ENCODE measurements around the gene TAP1. TPM values are rescaled to one million over a fixed set of nuclear protein-coding genes. Genes with fewer than 3 reads are reported as not detected.

The TAP1 gene
- total RNA-seq, 1 experiment from 2014 or later = 33.4 TPM

- in situ Hi-C loops (cut with HindIII; ENCODE audit: low sequenced_read_pairs) = no loop called here
- DNase-seq (ENCODE audit: low spot score) = no peak
Measured at GRCh38 chr6:32843331-32843978, 10.0 kb downstream of the TAP1 start.

GRCh38 chr6:32842690-32843089 is 10.8 kb downstream of the TAP1 start:
- no peak for DNase-seq (ENCODE audit: low spot score)
- in situ Hi-C loops (cut with HindIII; ENCODE audit: low sequenced_read_pairs) = no loop called here

GRCh38 chr6:32842021-32842650 is 11.4 kb downstream of the TAP1 start:
- in situ Hi-C loops (cut with HindIII; ENCODE audit: low sequenced_read_pairs) = no loop called here
- no peak for DNase-seq (ENCODE audit: low spot score)

GRCh38 chr6:32840604-32841246 is 12.8 kb downstream of the TAP1 start:
- no peak for DNase-seq (ENCODE audit: low spot score)
- in situ Hi-C loops (cut with HindIII; ENCODE audit: low sequenced_read_pairs) = no loop called here

- no peak for DNase-seq (ENCODE audit: low spot score)
- in situ Hi-C loops (cut with HindIII; ENCODE audit: low sequenced_read_pairs) = no loop called here
Measured at GRCh38 chr6:32839356-32839755, 14.1 kb downstream of the TAP1 start.

- DNase-seq (ENCODE audit: low spot score) = peak; percentile 90
- in situ Hi-C loops (cut with HindIII; ENCODE audit: low sequenced_read_pairs) = no loop called here
Measured at GRCh38 chr6:32838114-32838958, 15.2 kb downstream of the TAP1 start, which contains the start of gene TAP2. TSS of gene TAP2 (minus strand) at chr6:32838739. CDS start at chr6:32838233, 506 bp downstream.

GRCh38 chr6:32837651-32838113 is 15.8 kb downstream of the TAP1 start:
- DNase-seq (ENCODE audit: low spot score) = peak; percentile 18
- in situ Hi-C loops (cut with HindIII; ENCODE audit: low sequenced_read_pairs) = no loop called here

- in situ Hi-C loops (cut with HindIII; ENCODE audit: low sequenced_read_pairs) = no loop called here
- no peak for DNase-seq (ENCODE audit: low spot score)
Measured at GRCh38 chr6:32836873-32837272, 16.6 kb downstream of the TAP1 start.

- DNase-seq (ENCODE audit: low spot score) = no peak
- in situ Hi-C loops (cut with HindIII; ENCODE audit: low sequenced_read_pairs) = no loop called here
Measured at GRCh38 chr6:32835167-32835893, 18.2 kb downstream of the TAP1 start.

GRCh38 chr6:32833664-32834063 is 19.8 kb downstream of the TAP1 start:
- no peak for DNase-seq (ENCODE audit: low spot score)
- in situ Hi-C loops (cut with HindIII; ENCODE audit: low sequenced_read_pairs) = no loop called here

GRCh38 chr6:32832535-32832934 is 21.0 kb downstream of the TAP1 start:
- DNase-seq (ENCODE audit: low spot score) = no peak
- in situ Hi-C loops (cut with HindIII; ENCODE audit: low sequenced_read_pairs) = no loop called here

GRCh38 chr6:32830936-32831335 is 22.6 kb downstream of the TAP1 start:
- no peak for DNase-seq (ENCODE audit: low spot score)
- in situ Hi-C loops (cut with HindIII; ENCODE audit: low sequenced_read_pairs) = no loop called here

GRCh38 chr6:32830017-32830416 is 23.5 kb downstream of the TAP1 start:
- no peak for DNase-seq (ENCODE audit: low spot score)
- in situ Hi-C loops (cut with HindIII; ENCODE audit: low sequenced_read_pairs) = no loop called here

- DNase-seq (ENCODE audit: low spot score) = no peak
- in situ Hi-C loops (cut with HindIII; ENCODE audit: low sequenced_read_pairs) = loop anchor here (10.0 kb wide), 1 partner anchor 115 kb away; the partner anchor contains the start of gene HLA-DMB
Measured at GRCh38 chr6:32829495-32829894, 24.0 kb downstream of the TAP1 start.

GRCh38 chr6:32827025-32827424 is 26.5 kb downstream of the TAP1 start:
- no peak for DNase-seq (ENCODE audit: low spot score)
- in situ Hi-C loops (cut with HindIII; ENCODE audit: low sequenced_read_pairs) = loop anchor here (10.0 kb wide), 1 partner anchor 118 kb away; the partner anchor contains the start of gene HLA-DMB

GRCh38 chr6:32825966-32826365 is 27.5 kb downstream of the TAP1 start:
- peak; percentile 34 for DNase-seq (ENCODE audit: low spot score)
- in situ Hi-C loops (cut with HindIII; ENCODE audit: low sequenced_read_pairs) = loop anchor here (10.0 kb wide), 1 partner anchor 119 kb away; the partner anchor contains the start of gene HLA-DMB

GRCh38 chr6:32819729-32820128 is 33.8 kb downstream of the TAP1 start:
- in situ Hi-C loops (cut with HindIII; ENCODE audit: low sequenced_read_pairs) = loop anchor here (10.0 kb wide), 1 partner anchor 125 kb away; the partner anchor contains the start of gene HLA-DMB
- no peak for DNase-seq (ENCODE audit: low spot score)

GRCh38 chr6:32818867-32819266 is 34.6 kb downstream of the TAP1 start:
- DNase-seq (ENCODE audit: low spot score) = no peak
- in situ Hi-C loops (cut with HindIII; ENCODE audit: low sequenced_read_pairs) = no loop called here

Measured in G401 (cell line).